H9 (cell line): ENCODE data around the gene ELF5. TPM values are rescaled to one million over a fixed set of nuclear protein-coding genes. Genes with fewer than 3 reads are reported as not detected.

ENCODE experiments used
- DNase-seq: peaks from one replicate; pipeline ENCODE4 v3.0.0-alpha.2; 2017
- H2AFZ ChIP-seq: one replicate; pipeline ENCODE4 v1.6.1; 2013; ENCODE audit warnings: mild to moderate bottlenecking, low read length, control low read depth, moderate library complexity
- H2AK5ac ChIP-seq: 2 replicates; pipeline ENCODE4 v1.6.1; 2013; ENCODE audit warnings: low read length, control low read depth, mixed read lengths; ENCODE audit not compliant: insufficient read length
- H2BK120ac ChIP-seq: one replicate; pipeline ENCODE4 v1.6.1; 2013; ENCODE audit warnings: low read depth, mild to moderate bottlenecking, low read length, control low read depth, inconsistent platforms; ENCODE audit not compliant: poor library complexity, severe bottlenecking
- H2BK12ac ChIP-seq: 2 replicates; pipeline ENCODE4 v1.6.1; 2013; ENCODE audit warnings: low read length, control low read depth, mixed read lengths, low read depth; ENCODE audit not compliant: insufficient read length
- H2BK15ac ChIP-seq: 2 replicates; pipeline ENCODE4 v1.6.1; 2013; ENCODE audit warnings: low read depth, low read length, control low read depth
- H2BK20ac ChIP-seq: one replicate; pipeline ENCODE4 v1.6.1; 2013; ENCODE audit warnings: low read depth, mild to moderate bottlenecking, low read length, control low read depth, inconsistent platforms; ENCODE audit not compliant: poor library complexity, severe bottlenecking
- H2BK5ac ChIP-seq: 2 replicates; pipeline ENCODE4 v1.6.1; 2013; ENCODE audit warnings: low read length, control low read depth, mixed read lengths; ENCODE audit not compliant: insufficient read length
- H3K14ac ChIP-seq: 2 replicates; pipeline ENCODE4 v1.6.1; 2013; ENCODE audit warnings: low read length, control low read depth; ENCODE audit not compliant: insufficient read depth
- H3K18ac ChIP-seq: 2 replicates; pipeline ENCODE4 v1.6.1; 2013; ENCODE audit warnings: low read depth, mild to moderate bottlenecking, mixed read lengths, low read length, control low read depth; ENCODE audit not compliant: insufficient read length
- H3K23ac ChIP-seq: 2 replicates; pipeline ENCODE4 v1.6.1; 2013; ENCODE audit warnings: low read length, control low read depth, mixed read lengths, low read depth; ENCODE audit not compliant: insufficient read length
- H3K23me2 ChIP-seq: 2 replicates; pipeline ENCODE4 v1.6.1; 2013; ENCODE audit warnings: low read depth, mild to moderate bottlenecking, mixed read lengths, low read length, control low read depth; ENCODE audit not compliant: insufficient read length, poor library complexity, severe bottlenecking
- H3K27ac ChIP-seq: 2 replicates; pipeline ENCODE4 v1.5.1; 2013; ENCODE audit warnings: low read length, control low read depth, mixed read lengths, low read depth; ENCODE audit not compliant: insufficient read length
- H3K27me3 ChIP-seq: 2 replicates; pipeline ENCODE4 v1.6.1; 2013; ENCODE audit warnings: low read length, control low read depth, inconsistent platforms; ENCODE audit not compliant: insufficient read depth
- H3K4ac ChIP-seq: 2 replicates; pipeline ENCODE4 v1.6.1; 2013; ENCODE audit warnings: low read depth, mild to moderate bottlenecking, control low read depth, inconsistent platforms, low read length, moderate library complexity
- H3K4me1 ChIP-seq: 2 replicates; pipeline ENCODE4 v1.6.1; 2013; ENCODE audit warnings: low read length, control low read depth, inconsistent platforms; ENCODE audit not compliant: insufficient read depth
- H3K4me2 ChIP-seq: 2 replicates; pipeline ENCODE4 v1.6.1; 2013; ENCODE audit warnings: low read length, control low read depth, mixed read lengths; ENCODE audit not compliant: insufficient read length, insufficient read depth
- H3K56ac ChIP-seq: 2 replicates; pipeline ENCODE4 v1.6.1; 2013; ENCODE audit warnings: low read depth, mild to moderate bottlenecking, mixed read lengths, low read length, control low read depth; ENCODE audit not compliant: insufficient read length
- H3K79me1 ChIP-seq: 2 replicates; pipeline ENCODE4 v1.6.1; 2013; ENCODE audit warnings: low read depth, mild to moderate bottlenecking, moderate library complexity, low read length, control low read depth, inconsistent platforms; ENCODE audit not compliant: insufficient read depth, poor library complexity, severe bottlenecking
- H3K79me2 ChIP-seq: 2 replicates; pipeline ENCODE4 v1.6.1; 2013; ENCODE audit warnings: low read length, control low read depth, inconsistent platforms; ENCODE audit not compliant: insufficient read depth
- H3K9ac ChIP-seq: 2 replicates; pipeline ENCODE4 v1.6.1; 2013; ENCODE audit warnings: low read length, control low read depth, mixed read lengths; ENCODE audit not compliant: insufficient read length; ENCODE audit errors: extremely low read depth
- H3K9me3 ChIP-seq: one replicate; pipeline ENCODE4 v1.6.1; 2013; ENCODE audit warnings: low read depth, low read length, inconsistent platforms; ENCODE audit not compliant: control insufficient read depth
- H3T11ph ChIP-seq: one replicate; pipeline ENCODE4 v1.6.1; 2013; ENCODE audit warnings: mild to moderate bottlenecking, low read length, control low read depth, inconsistent platforms
- H4K20me1 ChIP-seq: one replicate; pipeline ENCODE4 v1.6.1; 2013; ENCODE audit not compliant: control insufficient read depth, insufficient read length, insufficient read depth
- H4K5ac ChIP-seq: 2 replicates; pipeline ENCODE4 v1.6.1; 2013; ENCODE audit warnings: low read depth, mild to moderate bottlenecking, mixed read lengths, low read length, control low read depth; ENCODE audit not compliant: insufficient read length
- H4K8ac ChIP-seq: replicated peaks from 2 replicates; pipeline ENCODE4 v1.6.1; 2013; ENCODE audit warnings: low read length, control low read depth, mixed read lengths, low read depth; ENCODE audit not compliant: insufficient read length
- H4K91ac ChIP-seq: 2 replicates; pipeline ENCODE4 v1.6.1; 2013; ENCODE audit warnings: low read depth, mild to moderate bottlenecking, moderate library complexity, mixed read lengths, low read length, control low read depth; ENCODE audit not compliant: insufficient read length
- H3K27ac Mint-ChIP-seq, 3 experiments: 2 replicates in 2 of 3; 3 replicates in 1 of 3; pipeline ENCODE4 v1.8.0; 2020 to 2021; ENCODE audit warnings: mixed read lengths in 3 of 3, mild to moderate bottlenecking in 1 of 3, moderate library complexity in 1 of 3
- H3K27me3 Mint-ChIP-seq: 2 replicates; pipeline ENCODE4 v1.8.0; 2021; ENCODE audit warnings: low read depth, mild to moderate bottlenecking, moderate library complexity, mixed read lengths
- H3K36me3 Mint-ChIP-seq, 3 experiments: 2 replicates in 2 of 3; 3 replicates in 1 of 3; pipeline ENCODE4 v1.8.0; 2020 to 2021; ENCODE audit warnings: low read depth in 3 of 3, mixed read lengths in 3 of 3; ENCODE audit not compliant: insufficient read depth in 1 of 3
- H3K4me1 Mint-ChIP-seq, 2 experiments: 2 replicates each; pipeline ENCODE4 v1.8.0; 2020; ENCODE audit warnings: mixed read lengths in 2 of 2
- H3K4me3 Mint-ChIP-seq, 2 experiments: 2 replicates in 1 of 2; 3 replicates in 1 of 2; pipeline ENCODE4 v1.8.0; 2020 to 2021; ENCODE audit warnings: mild to moderate bottlenecking in 2 of 2, mixed read lengths in 2 of 2, moderate library complexity in 1 of 2
- H3K9me3 Mint-ChIP-seq, 2 experiments: 2 replicates in 1 of 2; 3 replicates in 1 of 2; pipeline ENCODE4 v1.8.0; 2020; ENCODE audit warnings: mild to moderate bottlenecking in 2 of 2, mixed read lengths in 2 of 2, moderate library complexity in 1 of 2
- CTCF ChIP-seq: fragments of 200-600 bp; sonication (generic); conservative IDR thresholded peaks from 3 replicates; pipeline ENCODE4 v1.8.0; 2021; ENCODE audit warnings: antibody characterized with exemption, mild to moderate bottlenecking
- WGBS: extraction: QIAGEN DNeasy Blood & Tissue Kit; methylation state at CpG from one replicate; pipeline ENCODE4 v1.1.7; 2013; ENCODE audit warnings: missing lambda C conversion rate, low lambda C conversion rate, mixed read lengths; ENCODE audit not compliant: insufficient read length; ENCODE audit errors: extremely low coverage; 5-methylcytosine and 5-hydroxymethylcytosine counted together
- total RNA-seq: library from RNA; stranded (reverse); gene quantifications from 2 replicates; pipeline ENCODE4 v1.2.1, GENCODE V29; 2021

The ELF5 gene
- total RNA-seq, 1 experiment from 2014 or later = not detected

GRCh38 chr11:34562976-34563375 is 49.4 kb upstream of the ELF5 start:
- Histone ChIP-seq H3K23ac (no peak overlapping the region), H2AFZ (no peak overlapping the region), H3T11ph (no peak overlapping the region), H3K27ac (no peak overlapping the region), H3K27me3 (no peaks in the 10 kb centered on the region), H3K18ac (no peak overlapping the region), H3K79me1 (no peaks in the 10 kb centered on the region), H3K79me2 (no peaks in the 10 kb centered on the region), H3K14ac (no peak overlapping the region), H4K8ac (no peak overlapping the region), H2BK120ac (no peak overlapping the region), H2BK15ac (no peak overlapping the region), H3K23me2 (no peaks in the 10 kb centered on the region), H2BK5ac (no peak overlapping the region), H4K5ac (no peak overlapping the region), H3K9me3 (no peaks in the 10 kb centered on the region), H4K91ac (no peak overlapping the region), H2BK12ac (no peak overlapping the region), H3K56ac (no peak overlapping the region), H2BK20ac (no peak overlapping the region), H3K4me2 (no peak overlapping the region), H3K4ac (no peak overlapping the region), H3K9ac (no peak overlapping the region), H3K4me1 (no peaks in the 10 kb centered on the region), H4K20me1 (no peaks in the 10 kb centered on the region), H2AK5ac (no peak overlapping the region)
- H3K27me3 Mint-ChIP-seq = peaks cover 8% of the 10 kb centered on the region; the same call in 1 of the 2 replicates
- no peak overlapping the region for H3K27ac Mint-ChIP-seq
- peaks cover 22 to 27% of the 10 kb centered on the region in 2 experiments for H3K4me1 Mint-ChIP-seq
- no peak overlapping the region for H3K4me3 Mint-ChIP-seq
- no peaks in the 10 kb centered on the region for H3K9me3 Mint-ChIP-seq
- no CpG with 5 or more reads among the region's 2 CpGs for WGBS
- no peak for DNase-seq
- no peak for TF ChIP-seq CTCF
- H3K36me3 Mint-ChIP-seq = no peaks in the 10 kb centered on the region
